T-helper 1 cell treated with Interleukin-12 subunit alpha and Interleukin-12 subunit beta and Interleukin-4 antibody, amounts not matched to agents 30 μg/mL and 1 μg/mL, for 36 hours (primary cell): ENCODE results near the gene NINL.
"Not testable (repeated sequence)": the region's sequence is repeated elsewhere in the genome, so short reads cannot be mapped to it uniquely, and the experiment has no call there.

Experiments
- H3K27ac Mint-ChIP-seq: one replicate; pipeline ENCODE4 v1.8.0; 2021; ENCODE audit warnings: mild to moderate bottlenecking, mixed read lengths
- H3K27me3 Mint-ChIP-seq: one replicate; pipeline ENCODE4 v1.8.0; 2021; ENCODE audit warnings: low read depth, mixed read lengths
- H3K36me3 Mint-ChIP-seq: one replicate; pipeline ENCODE4 v1.8.0; 2021; ENCODE audit warnings: low read depth, mixed read lengths
- H3K4me1 Mint-ChIP-seq: one replicate; pipeline ENCODE4 v1.8.0; 2021; ENCODE audit warnings: low read depth, mixed read lengths
- H3K4me3 Mint-ChIP-seq: one replicate; pipeline ENCODE4 v1.8.0; 2021; ENCODE audit warnings: mild to moderate bottlenecking, moderate library complexity, mixed read lengths
- H3K9me3 Mint-ChIP-seq: one replicate; pipeline ENCODE4 v1.8.0; 2021; ENCODE audit warnings: mixed read lengths

NINL gene

DNA sequence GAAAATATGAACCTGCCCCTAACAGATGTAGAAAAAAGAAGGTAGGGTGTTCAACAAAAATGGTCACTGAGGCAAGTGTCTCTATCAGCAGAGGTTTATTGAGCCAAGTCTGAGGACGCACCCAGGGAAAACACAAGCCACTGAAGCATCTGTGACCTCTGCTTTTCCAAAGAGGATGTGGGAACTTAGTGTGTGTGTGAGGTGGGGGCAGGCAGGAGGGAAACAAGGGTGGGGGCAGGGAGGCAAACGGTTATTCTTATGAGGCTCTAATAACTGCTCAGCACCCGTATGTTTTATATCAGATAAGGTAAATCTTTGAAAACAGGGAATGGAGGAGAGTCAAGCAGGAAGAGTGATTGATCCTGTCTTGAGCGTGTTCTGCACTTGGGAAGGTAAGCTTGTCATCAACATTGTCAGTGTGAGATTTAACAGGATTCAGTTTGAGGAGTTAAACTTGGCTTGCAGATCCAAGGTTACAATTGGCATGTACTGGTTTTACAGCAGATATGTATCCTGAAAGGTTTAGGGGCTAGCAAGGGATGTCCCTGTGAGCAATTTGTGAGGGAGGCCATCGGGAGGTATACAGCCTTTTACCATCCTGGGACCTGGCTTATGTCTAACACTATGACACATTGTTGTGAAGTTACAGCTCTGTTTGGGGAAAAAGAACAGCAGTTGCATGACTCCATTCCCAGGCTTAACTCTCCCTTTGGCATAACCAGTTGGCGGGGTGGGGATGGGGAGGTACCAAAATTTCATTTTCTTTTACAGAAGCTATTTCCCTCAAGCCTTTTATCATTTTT, 33.7 kb downstream of the NINL start:
- H3K27me3 Mint-ChIP-seq = no peaks in the 10 kb centered on the region
- no peaks in the 10 kb centered on the region for H3K9me3 Mint-ChIP-seq
- no peaks in the 10 kb centered on the region for H3K4me1 Mint-ChIP-seq
- no peak overlapping the region for H3K4me3 Mint-ChIP-seq
- no peak overlapping the region for H3K27ac Mint-ChIP-seq
- no peaks in the 10 kb centered on the region for H3K36me3 Mint-ChIP-seq

DNA sequence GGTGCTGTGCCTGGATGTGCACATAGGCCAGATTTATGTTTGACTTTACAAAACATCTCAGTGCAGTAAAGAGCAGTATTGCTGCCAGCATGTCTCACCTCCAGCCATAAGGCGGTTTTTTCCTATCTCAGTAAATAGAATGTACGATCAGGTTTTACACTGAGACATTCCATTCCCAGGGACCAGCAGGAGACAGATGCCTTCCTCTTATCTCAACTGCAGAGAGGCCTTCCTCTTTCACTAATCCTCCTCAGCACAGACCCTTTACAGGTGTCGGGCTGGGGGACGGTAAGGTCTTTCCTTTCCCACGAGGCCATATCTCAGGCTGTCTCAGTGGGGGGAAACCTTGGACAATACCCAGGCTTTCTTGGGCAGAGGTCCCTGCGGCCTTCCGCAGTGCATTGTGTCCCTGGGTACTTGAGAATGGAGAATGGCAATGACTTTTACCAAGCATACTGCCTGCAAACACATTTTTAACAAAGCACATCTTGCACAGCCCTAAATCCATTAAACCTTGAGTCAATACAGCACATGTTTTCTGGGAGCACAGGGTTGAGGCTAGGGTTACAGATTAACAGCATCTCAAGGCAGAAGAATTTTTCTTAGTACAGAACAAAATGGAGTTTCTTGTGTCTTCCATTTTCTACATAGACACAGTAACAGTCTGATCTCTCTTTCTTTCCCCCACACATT, 34.5 kb downstream of the NINL start:
- not testable (repeated sequence) for H3K9me3 Mint-ChIP-seq, H3K4me1 Mint-ChIP-seq, H3K27ac Mint-ChIP-seq, H3K27me3 Mint-ChIP-seq, H3K4me3 Mint-ChIP-seq, H3K36me3 Mint-ChIP-seq

DNA sequence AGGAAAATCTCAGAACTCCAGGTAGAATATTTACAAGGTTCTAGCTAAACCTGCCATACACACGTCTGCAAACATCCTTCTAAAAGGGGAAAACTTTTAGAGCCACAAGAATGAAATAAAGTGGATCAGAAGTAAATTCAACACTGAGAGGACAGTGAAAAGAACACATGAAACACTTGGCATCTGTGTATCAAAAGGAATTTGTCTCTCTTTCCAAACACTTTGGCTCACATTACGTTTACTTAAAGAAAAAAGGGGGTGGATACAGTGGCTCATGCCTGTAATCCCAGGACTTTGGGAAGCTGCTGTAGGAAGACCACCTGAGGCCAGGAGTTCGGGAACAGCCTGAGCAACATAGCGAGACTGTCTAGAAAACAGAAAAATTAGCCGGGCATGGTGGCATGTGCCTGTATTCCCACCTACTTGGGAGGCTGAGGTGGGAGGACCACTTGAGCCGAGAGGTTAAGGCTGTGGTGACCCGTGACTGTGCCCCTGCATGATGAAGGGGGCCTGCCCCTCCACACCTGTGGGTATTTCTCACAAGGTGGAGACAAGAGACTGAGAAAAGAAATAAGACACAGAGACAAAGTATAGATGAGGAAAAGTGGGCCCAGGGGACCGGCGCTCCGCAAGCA, 35.4 kb downstream of the NINL start:
- Mint-ChIP-seq H3K27ac (no peak overlapping the region), H3K4me1 (no peaks in the 10 kb centered on the region), H3K4me3 (no peak overlapping the region), H3K9me3 (no peaks in the 10 kb centered on the region), H3K36me3 (no peaks in the 10 kb centered on the region), H3K27me3 (no peaks in the 10 kb centered on the region)

DNA sequence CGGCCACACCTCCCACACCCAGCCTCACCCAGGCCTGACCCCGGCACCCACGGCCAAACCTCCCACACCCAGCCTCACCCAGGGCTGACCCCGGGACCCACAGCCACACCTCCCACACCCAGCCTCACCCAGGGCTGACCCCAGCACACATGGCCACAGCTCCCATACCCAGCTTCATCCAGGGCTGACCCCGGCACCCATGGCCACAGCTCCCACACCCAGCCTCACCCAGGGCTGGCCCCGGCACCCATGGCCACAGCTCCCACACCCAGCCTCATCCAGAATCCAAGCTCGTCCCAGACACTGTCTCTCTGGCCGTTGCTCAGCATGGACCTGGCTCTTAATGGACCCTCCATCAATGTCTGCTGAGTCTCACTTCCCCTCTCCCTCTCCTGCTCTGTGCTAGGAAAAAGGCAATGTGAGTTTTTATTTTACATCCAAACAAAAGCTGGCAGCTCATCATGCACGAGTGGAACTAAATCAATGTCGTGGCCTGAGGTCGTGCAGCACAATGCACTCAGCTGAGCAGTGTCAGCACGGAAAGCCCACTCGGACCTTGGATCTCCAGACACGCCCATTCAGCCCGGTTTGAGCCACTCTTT, 36.1 kb downstream of the NINL start:
- no peak overlapping the region for H3K4me3 Mint-ChIP-seq
- no peaks in the 10 kb centered on the region for H3K4me1 Mint-ChIP-seq
- H3K36me3 Mint-ChIP-seq = no peaks in the 10 kb centered on the region
- no peaks in the 10 kb centered on the region for H3K27me3 Mint-ChIP-seq
- no peak overlapping the region for H3K27ac Mint-ChIP-seq
- no peaks in the 10 kb centered on the region for H3K9me3 Mint-ChIP-seq

DNA sequence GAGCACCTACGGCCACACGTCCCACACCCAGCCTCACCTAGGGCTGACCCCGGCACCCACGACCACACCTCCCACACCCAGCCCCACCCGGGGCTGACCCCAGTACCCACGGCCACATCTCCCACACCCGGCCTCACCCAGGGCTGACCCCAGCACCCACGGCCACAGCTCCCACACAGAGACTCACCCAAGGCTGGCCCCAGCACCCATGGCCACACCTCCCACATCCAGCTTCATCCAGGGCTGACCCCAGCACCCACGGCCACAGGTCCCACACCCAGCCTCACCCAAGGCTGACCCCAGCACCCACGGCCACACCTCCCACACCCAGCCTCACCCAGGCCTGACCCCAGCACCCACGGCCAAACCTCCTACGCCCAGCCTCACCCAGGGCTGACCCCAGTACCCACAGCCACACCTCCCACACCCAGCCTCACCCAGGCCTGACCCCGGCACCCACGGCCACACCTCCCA, 36.7 kb downstream of the NINL start:
- H3K9me3 Mint-ChIP-seq = no peaks in the 10 kb centered on the region
- no peak overlapping the region for H3K27ac Mint-ChIP-seq
- no peaks in the 10 kb centered on the region for H3K4me1 Mint-ChIP-seq
- H3K27me3 Mint-ChIP-seq = no peaks in the 10 kb centered on the region
- H3K4me3 Mint-ChIP-seq = no peak overlapping the region
- H3K36me3 Mint-ChIP-seq = no peaks in the 10 kb centered on the region

DNA sequence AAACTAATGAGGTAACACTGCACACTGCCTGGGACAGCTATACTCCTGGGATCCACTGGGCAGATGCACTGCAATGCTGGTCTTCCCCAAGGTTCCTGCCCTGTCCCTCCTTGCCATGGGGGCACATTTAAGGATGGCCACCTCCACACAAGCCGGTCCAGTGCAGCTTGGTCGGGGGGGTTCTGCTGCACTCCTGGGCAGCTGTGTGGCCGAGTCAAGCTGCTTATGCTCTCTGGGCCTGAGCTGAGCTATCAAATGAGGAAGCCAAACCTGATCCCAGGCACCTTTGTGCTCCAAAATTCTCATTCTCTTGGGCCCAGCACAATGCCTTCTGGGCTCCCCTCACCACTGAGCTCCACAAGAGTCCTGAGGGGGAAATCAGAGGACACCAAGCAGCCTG, 37.3 kb downstream of the NINL start:
- H3K27ac Mint-ChIP-seq = no peak overlapping the region
- H3K36me3 Mint-ChIP-seq = no peaks in the 10 kb centered on the region
- no peaks in the 10 kb centered on the region for H3K4me1 Mint-ChIP-seq
- no peaks in the 10 kb centered on the region for H3K27me3 Mint-ChIP-seq
- H3K4me3 Mint-ChIP-seq = no peak overlapping the region
- no peaks in the 10 kb centered on the region for H3K9me3 Mint-ChIP-seq

DNA sequence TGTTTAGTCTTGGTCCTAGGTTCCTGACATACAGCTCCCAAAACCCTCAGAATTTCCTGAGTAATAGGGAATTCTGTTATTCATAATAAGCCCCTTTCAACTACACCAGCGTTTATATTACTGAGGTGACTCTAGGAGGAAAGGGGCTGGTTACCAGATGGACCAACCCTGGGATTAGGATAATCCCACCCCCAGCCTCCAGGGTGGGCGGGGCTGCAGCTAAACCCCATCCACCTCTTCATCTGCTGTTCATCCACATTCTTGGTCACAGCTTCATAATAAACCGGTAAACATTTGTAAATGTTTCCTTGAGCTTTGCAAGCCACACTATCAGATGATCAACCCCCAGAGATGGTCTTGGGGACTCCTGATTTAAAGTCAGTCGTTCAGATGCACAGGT, 38.3 kb downstream of the NINL start:
- Mint-ChIP-seq H3K9me3 (no peaks in the 10 kb centered on the region), H3K36me3 (no peaks in the 10 kb centered on the region), H3K4me3 (no peak overlapping the region), H3K27me3 (no peaks in the 10 kb centered on the region), H3K4me1 (no peaks in the 10 kb centered on the region), H3K27ac (no peak overlapping the region)

DNA sequence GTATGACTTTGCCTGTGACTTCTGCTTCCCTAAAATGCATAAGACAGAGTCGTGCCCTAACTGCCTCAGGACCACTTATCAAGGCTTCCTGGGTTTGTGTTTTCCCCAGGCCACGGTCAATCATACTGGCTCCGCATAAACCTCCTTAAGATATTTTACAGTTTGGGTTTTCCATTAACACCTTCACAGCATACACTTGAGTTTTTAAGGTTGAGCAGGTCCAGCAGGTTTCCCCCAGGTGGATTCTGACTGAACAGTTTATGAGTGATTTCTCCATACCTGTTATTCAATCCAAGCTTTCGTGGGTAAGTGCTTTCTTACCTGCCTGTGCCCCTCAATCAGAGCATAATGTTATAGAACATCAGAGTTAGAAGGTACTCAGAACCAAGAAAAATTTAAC, 39.3 kb downstream of the NINL start:
- Mint-ChIP-seq H3K27ac (no peak overlapping the region), H3K36me3 (no peaks in the 10 kb centered on the region), H3K4me3 (no peak overlapping the region), H3K4me1 (no peaks in the 10 kb centered on the region), H3K27me3 (no peaks in the 10 kb centered on the region), H3K9me3 (no peaks in the 10 kb centered on the region)

DNA sequence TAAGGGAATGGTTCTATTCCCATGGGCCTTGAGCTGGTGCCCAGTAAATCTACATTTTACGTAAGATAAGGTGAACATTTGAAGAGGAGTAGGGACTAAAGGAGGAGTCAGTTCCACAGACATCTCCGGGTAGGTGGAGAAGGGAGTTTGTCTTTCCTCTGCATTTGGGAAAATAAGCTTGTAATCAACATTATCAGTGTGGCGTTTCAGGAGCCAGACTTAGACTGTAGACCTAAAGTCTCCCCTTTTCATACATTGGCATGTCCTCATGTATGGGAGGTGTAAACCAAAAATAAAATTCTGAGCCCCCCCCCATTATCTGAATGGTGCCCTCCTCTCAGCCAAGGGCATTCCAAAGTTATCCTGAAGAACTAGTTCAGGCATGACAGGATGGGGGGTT, 40.2 kb downstream of the NINL start:
- no peaks in the 10 kb centered on the region for H3K27me3 Mint-ChIP-seq
- H3K9me3 Mint-ChIP-seq = no peaks in the 10 kb centered on the region
- no peaks in the 10 kb centered on the region for H3K36me3 Mint-ChIP-seq
- H3K27ac Mint-ChIP-seq = no peak overlapping the region
- no peaks in the 10 kb centered on the region for H3K4me1 Mint-ChIP-seq
- H3K4me3 Mint-ChIP-seq = no peak overlapping the region

DNA sequence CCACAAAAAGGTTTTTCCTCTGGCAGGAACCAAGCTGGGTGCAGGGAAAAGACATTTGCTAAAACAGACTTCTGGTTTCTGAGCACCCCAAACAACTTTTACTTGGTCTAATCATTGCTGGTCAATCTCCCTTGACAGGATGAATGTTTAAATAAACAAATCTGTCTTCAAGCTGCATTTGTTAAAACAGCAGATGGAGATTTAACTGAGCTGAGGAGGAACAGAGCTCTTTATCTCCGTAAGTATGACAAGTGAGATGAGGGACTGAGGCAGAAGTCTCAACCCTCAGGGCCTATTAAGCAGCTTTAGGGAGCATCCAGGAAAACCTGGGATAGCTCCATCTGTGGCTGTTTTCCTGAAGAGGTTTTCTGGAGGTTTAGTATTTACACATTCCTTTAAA, 40.6 kb downstream of the NINL start:
- no peaks in the 10 kb centered on the region for H3K27me3 Mint-ChIP-seq

DNA sequence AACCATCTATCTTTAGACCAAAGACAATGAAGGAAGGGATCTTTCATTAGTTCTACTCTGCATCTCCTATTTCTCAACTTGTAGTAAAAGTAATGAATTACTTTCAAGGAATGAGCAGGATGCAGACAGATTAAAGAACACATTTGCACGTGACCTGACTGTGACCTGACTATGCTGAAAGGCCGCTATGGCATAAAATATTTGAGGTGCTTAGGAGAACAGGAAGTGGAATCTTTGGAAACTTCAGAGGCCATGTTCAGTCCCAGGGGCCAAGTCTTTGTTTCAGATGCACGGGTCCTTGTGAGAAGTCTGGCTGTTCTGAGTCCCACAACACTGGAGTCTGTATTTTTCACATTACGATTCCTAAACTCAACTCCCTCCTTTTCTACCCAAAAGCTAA, 41.0 kb downstream of the NINL start:
- Mint-ChIP-seq H3K27ac (no peak overlapping the region), H3K4me1 (no peaks in the 10 kb centered on the region), H3K27me3 (no peaks in the 10 kb centered on the region), H3K9me3 (no peaks in the 10 kb centered on the region), H3K4me3 (no peak overlapping the region), H3K36me3 (no peaks in the 10 kb centered on the region)

More for the DNA sequence above, 40.6 kb downstream of the NINL start:
- Mint-ChIP-seq H3K9me3 (no peaks in the 10 kb centered on the region), H3K4me1 (no peaks in the 10 kb centered on the region), H3K27ac (no peak overlapping the region), H3K4me3 (no peak overlapping the region), H3K36me3 (no peaks in the 10 kb centered on the region)

DNA sequence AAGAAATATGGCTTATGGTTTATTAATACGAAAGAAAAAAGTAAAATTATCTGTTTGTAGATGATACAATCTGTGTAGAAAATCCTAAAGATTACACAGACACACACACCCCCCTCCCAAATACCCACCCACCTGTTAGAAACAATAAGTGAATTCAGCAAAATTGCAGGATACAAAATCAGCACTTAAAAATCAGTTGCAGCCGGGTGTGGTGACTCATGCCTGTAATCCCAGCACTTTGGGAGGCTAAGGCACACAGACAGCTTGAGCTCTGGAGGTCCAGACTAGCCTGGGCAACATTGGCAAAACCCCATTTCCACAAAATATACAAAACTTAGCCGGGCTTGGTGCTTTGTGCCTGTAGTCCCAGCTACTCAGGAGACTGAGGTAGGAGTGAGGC, 42.3 kb downstream of the NINL start:
- Mint-ChIP-seq H3K27ac (no peak overlapping the region), H3K27me3 (no peaks in the 10 kb centered on the region), H3K4me3 (no peak overlapping the region), H3K36me3 (no peaks in the 10 kb centered on the region), H3K4me1 (no peaks in the 10 kb centered on the region), H3K9me3 (no peaks in the 10 kb centered on the region)

DNA sequence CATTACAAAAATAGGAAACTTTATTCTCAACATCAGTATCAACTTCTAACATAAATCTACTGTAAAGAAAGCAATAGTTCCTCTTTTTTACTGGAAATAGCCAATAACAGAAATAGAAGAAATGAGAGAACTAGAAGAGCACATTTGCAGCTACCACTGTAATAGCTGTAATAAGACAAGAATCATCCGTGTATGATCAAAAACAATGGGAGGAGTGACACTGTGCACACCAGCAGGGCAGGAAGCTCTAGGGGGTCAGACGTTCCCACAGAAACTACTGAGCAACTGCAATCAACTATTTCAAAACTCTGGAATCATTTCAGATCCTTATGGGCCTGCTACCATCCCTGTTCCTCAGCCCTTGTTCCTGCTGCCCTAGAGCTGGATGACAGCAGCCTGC, 43.7 kb downstream of the NINL start:
- Mint-ChIP-seq H3K4me3 (no peak overlapping the region), H3K27ac (no peak overlapping the region), H3K4me1 (no peaks in the 10 kb centered on the region), H3K9me3 (no peaks in the 10 kb centered on the region), H3K27me3 (no peaks in the 10 kb centered on the region), H3K36me3 (no peaks in the 10 kb centered on the region)

DNA sequence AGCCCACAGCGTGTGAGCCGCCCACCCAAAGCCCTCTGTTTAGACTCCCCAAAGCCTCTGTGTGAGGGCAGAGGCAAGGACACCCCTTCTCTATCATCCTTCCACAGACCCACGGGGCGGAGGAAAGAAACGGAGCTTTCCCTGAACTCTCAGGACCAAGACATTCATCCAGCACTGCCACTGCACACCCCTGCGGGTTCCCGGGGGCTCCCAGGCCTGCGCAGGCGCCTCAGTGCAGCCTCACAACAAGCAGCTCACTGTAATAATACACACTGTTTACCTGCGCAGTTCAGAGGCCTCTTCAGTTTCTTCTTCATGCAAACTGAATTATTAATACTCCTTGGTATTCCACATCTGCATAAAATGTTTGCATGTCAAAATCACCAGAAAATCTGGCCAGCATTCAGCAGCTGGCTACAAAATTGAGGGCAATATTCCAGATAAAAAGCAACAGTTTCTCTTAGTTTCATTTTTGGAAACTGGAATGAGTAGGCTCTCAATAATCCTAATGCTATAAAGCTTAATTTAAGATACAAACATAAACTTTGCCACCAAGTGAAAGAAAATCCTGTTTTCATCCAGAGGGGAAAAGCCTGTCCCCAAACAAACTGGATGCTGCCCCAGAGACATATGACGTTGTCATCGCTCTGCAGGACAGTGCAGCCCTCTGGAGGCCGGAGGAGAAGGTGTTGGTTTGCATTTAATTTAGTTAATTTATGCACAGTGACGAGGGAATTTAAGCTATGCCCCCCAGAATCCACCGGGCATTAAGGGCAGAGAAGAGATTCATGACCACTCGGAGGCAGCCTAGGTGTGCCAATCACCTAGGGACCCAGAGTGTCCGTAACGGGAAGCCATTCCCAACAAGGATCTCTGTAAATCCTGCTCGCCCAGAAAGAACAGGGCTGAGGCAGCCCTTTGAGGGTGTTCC, 45.3 kb downstream of the NINL start:
- Mint-ChIP-seq H3K4me3 (no peak overlapping the region), H3K4me1 (no peaks in the 10 kb centered on the region), H3K36me3 (no peaks in the 10 kb centered on the region), H3K9me3 (no peaks in the 10 kb centered on the region), H3K27me3 (no peaks in the 10 kb centered on the region), H3K27ac (no peak overlapping the region)
